ENCODE measurements around the gene CTIF.

DNA sequence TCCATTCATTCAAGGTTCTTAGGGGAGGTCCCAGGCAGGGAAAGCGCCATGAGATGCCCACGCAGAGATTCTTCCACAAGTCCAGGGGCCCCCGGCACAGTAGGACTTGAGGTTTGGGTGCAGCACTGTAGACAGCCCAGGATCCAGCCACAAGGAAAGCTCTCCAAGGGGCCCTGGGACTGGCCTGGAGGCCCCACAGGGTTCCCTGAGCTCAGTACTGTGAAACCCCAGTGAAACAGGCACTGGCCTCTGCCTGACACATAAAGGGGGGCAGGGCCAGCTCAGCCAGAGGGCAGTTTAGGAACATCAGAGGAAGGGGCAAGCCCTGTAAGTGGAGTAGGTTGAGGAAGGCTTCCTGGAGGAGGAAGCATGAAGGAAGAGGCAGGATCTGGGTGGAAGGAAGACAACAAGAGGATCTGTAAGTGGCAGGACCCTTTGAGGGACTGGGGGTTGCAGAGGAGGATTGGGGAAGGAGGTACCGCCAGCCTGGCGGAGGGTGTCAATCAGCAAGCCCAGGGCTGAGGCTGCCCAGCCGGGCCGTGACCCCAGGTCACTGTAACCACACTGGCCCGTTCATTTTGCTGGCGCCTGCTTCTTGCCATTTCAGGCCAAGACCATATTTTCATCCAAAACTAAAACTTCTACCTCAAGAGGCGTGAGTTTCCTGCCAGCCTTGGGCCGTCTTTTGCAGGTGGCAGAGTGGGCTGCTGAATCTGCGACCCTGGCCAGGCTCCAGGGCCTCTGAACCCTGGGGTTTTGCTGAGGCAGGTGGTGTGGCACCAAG lies 236.7 kb downstream of the CTIF start:
- TF ChIP-seq EP300 (IDR thresholded peaks at IDR 0.05; ENCODE audit: borderline replicate concordance) (no peak), RAD21 (IDR thresholded peaks at IDR 0.05; ENCODE audit: low read depth) (no peak)
